K562 (cell line): ENCODE results near the gene LZTFL1. TPM values are rescaled to one million over a fixed set of nuclear protein-coding genes. Genes with fewer than 3 reads are reported as not detected.
A peak's percentile ranks its signal among the peaks of the same experiment; 100 is the strongest.

ENCODE experiments used
- ATAC-seq: fragments of 200-7000 bp; cut with Tn5 transposase; 3 replicates; pipeline ENCODE4 v1.9.1; 2020; ENCODE audit warnings: moderate library complexity
- BruUV-seq: library from RNA; stranded (reverse); fragments of 400-500 nt; replicated peaks from 2 replicates; lab custom pipeline; 2021; lab: Mats Ljungman, UMichigan
- CTCF ChIA-PET: fragments of 300-600 bp; formaldehyde crosslinking; extraction: SDS; loops from one replicate; lab custom pipeline; 2021; ENCODE audit warnings: low intra/inter-chr PET ratio; lab: Yijun Ruan, JAX
- POLR2A ChIA-PET: fragments of 300-600, 350-650 bp; sonication (Branson Sonifier 250); formaldehyde crosslinking; extraction: SDS; loops from one replicate; lab custom pipeline; 2021; ENCODE audit warnings: antibody characterized with exemption, inconsistent platforms; lab: Yijun Ruan, JAX
- DNase-seq, 4 experiments: peaks; one replicate each; pipeline versions ENCODE4 v3.0.0 to v3.0.0-alpha.2; 2011 to 2018; ENCODE audit warnings: low spot score in 3 of 4, mixed read lengths in 3 of 4; ENCODE audit errors: extremely low read depth in 1 of 4
- FAIRE-seq: peaks from 2 replicates; lab custom pipeline; 2011; peaks lifted over from hg19 to GRCh38; lab: Jason Lieb, UNC
- H2AFZ ChIP-seq: 2 replicates; pipeline ENCODE4 v1.6.0; 2011; ENCODE audit warnings: low read depth, low read length, control low read depth, inconsistent platforms
- H3K27ac ChIP-seq: fragments of 200-600 bp; 3 replicates; pipeline ENCODE4 v1.8.0; 2011; ENCODE audit warnings: low read depth, mild to moderate bottlenecking, control low read depth, inconsistent platforms, low read length, moderate library complexity, mixed read lengths; ENCODE audit errors: extremely low read depth
- H3K27me3 ChIP-seq, 2 experiments: fragments of 300-600 bp in 1 of 2; 2 replicates in 1 of 2; 3 replicates in 1 of 2; pipeline versions ENCODE4 v1.6.0 to v1.8.0; 2011; ENCODE audit warnings: inconsistent platforms in 2 of 2, low read length in 2 of 2, mild to moderate bottlenecking in 1 of 2, mixed read lengths in 1 of 2, moderate library complexity in 1 of 2; ENCODE audit not compliant: control insufficient read depth in 2 of 2, insufficient read depth in 2 of 2
- H3K36me3 ChIP-seq: fragments of 300-600 bp; 3 replicates; pipeline ENCODE4 v1.8.0; 2011; ENCODE audit warnings: mild to moderate bottlenecking, low read length, inconsistent platforms; ENCODE audit not compliant: control insufficient read depth, insufficient read depth
- H3K4me1 ChIP-seq, 2 experiments: fragments of 200-600 bp in 1 of 2; replicated peaks in 1 of 2; 2 replicates in 1 of 2; 3 replicates in 1 of 2; pipeline versions ENCODE4 v1.5.1 to v1.8.0; 2011; ENCODE audit warnings: inconsistent platforms in 2 of 2, low read length in 2 of 2, mild to moderate bottlenecking in 1 of 2, mixed read lengths in 1 of 2, moderate library complexity in 1 of 2; ENCODE audit not compliant: control insufficient read depth in 2 of 2, insufficient read depth in 2 of 2
- H3K4me2 ChIP-seq: 2 replicates; pipeline ENCODE4 v1.6.1; 2011; ENCODE audit warnings: low read length, control low read depth, inconsistent platforms, mixed read lengths; ENCODE audit not compliant: insufficient read depth
- H3K4me3 ChIP-seq: fragments of 200-600 bp; sonication (generic), shearing (Covaris generic); 2 replicates; pipeline ENCODE4 v1.5.1; 2016; ENCODE audit warnings: control low read depth, inconsistent platforms
- H3K79me2 ChIP-seq: fragments of 200-600 bp; 3 replicates; pipeline ENCODE4 v1.8.0; 2011; ENCODE audit warnings: low read length, inconsistent platforms; ENCODE audit not compliant: control insufficient read depth, insufficient read depth
- H3K9ac ChIP-seq, 2 experiments: 2 replicates each; pipeline versions ENCODE4 v1.6.0 to v1.6.1; 2011; ENCODE audit warnings: low read depth in 2 of 2, low read length in 2 of 2, control low read depth in 1 of 2, inconsistent platforms in 1 of 2, mild to moderate bottlenecking in 1 of 2, mixed read lengths in 1 of 2; ENCODE audit not compliant: insufficient read depth in 1 of 2
- H3K9me1 ChIP-seq: one replicate; pipeline ENCODE4 v1.6.0; 2011; ENCODE audit warnings: inconsistent platforms, mild to moderate bottlenecking, low read length, moderate library complexity; ENCODE audit not compliant: control insufficient read depth, insufficient read depth
- H3K9me3 ChIP-seq: replicated peaks from 2 replicates; pipeline ENCODE4 v1.5.1; 2011; ENCODE audit warnings: low read depth, low read length, inconsistent platforms; ENCODE audit not compliant: control insufficient read depth, insufficient read depth
- H4K20me1 ChIP-seq: replicated peaks from 2 replicates; pipeline ENCODE4 v1.6.1; 2011; ENCODE audit warnings: low read length, inconsistent platforms, mixed read lengths; ENCODE audit not compliant: control insufficient read depth, insufficient read depth
- BCOR ChIP-seq: fragments of 450-650 bp; IDR thresholded peaks from 2 replicates; pipeline ENCODE4 v1.6.1; 2016
- CBFA2T3 ChIP-seq: fragments of 450-650 bp; IDR thresholded peaks from 2 replicates; pipeline ENCODE4 v1.6.1; 2017
- CEBPB ChIP-seq: fragments of 450-650 bp; IDR thresholded peaks from 2 replicates; pipeline ENCODE4 v1.6.1; 2016; ENCODE audit warnings: missing genetic modification characterization, missing compliant biosample characterization
- CEBPG ChIP-seq, 3 experiments: fragments of 200-800 bp in 1 of 3; sonication (Bioruptor generic) in 1 of 3; sonication (generic) in 1 of 3; formaldehyde crosslinking in 1 of 3; IDR thresholded peaks in 2 of 3; conservative IDR thresholded peaks in 1 of 3; 2 replicates each; pipeline versions ENCODE4 v1.6.1 to v1.8.0; 2016 to 2022; ENCODE audit warnings: missing compliant biosample characterization in 2 of 3, missing genetic modification characterization in 2 of 3, mild to moderate bottlenecking in 1 of 3, missing genetic modification reagents in 1 of 3
- FOXK2 ChIP-seq, 2 experiments: fragments of 450-650 bp; IDR thresholded peaks in 1 of 2; conservative IDR thresholded peaks in 1 of 2; 2 replicates each; pipeline ENCODE4 v1.6.1; 2016; ENCODE audit warnings: low read depth in 2 of 2, mild to moderate bottlenecking in 1 of 2
- GATA2 ChIP-seq: sonication (generic); formaldehyde crosslinking; IDR thresholded peaks from 2 replicates; pipeline ENCODE4 v1.4.0; 2020; ENCODE audit warnings: mild to moderate bottlenecking, missing genetic modification reagents
- GTF2E2 ChIP-seq: fragments of 200-800 bp; sonication (Bioruptor generic); IDR thresholded peaks from 2 replicates; pipeline ENCODE4 v1.6.1; 2016; ENCODE audit warnings: missing genetic modification characterization, missing compliant biosample characterization
- HNRNPH1 ChIP-seq: fragments of 200-400 bp; formaldehyde crosslinking; optimal IDR thresholded peaks from 2 replicates; pipeline ENCODE3; 2017; ENCODE audit warnings: low read depth, mild to moderate bottlenecking, low read length, moderate library complexity
- JUND ChIP-seq, 2 experiments: IDR thresholded peaks; 2 replicates in 1 of 2; 3 replicates in 1 of 2; pipeline ENCODE4 v1.6.1; 2011; ENCODE audit warnings: borderline replicate concordance in 2 of 2, low read depth in 2 of 2, low read length in 2 of 2, improper control_type of control experiment in 1 of 2, missing biosample characterization in 1 of 2, missing genetic modification characterization in 1 of 2, missing genetic modification reagents in 1 of 2
- MTA1 ChIP-seq: fragments of 450-650 bp; IDR thresholded peaks from 2 replicates; pipeline ENCODE4 v1.6.1; 2017; ENCODE audit warnings: borderline replicate concordance
- TEAD4 ChIP-seq, 2 experiments: sonication (generic) in 1 of 2; formaldehyde crosslinking in 1 of 2; IDR thresholded peaks; 2 replicates each; pipeline versions ENCODE4 v1.6.1 to v1.8.0; 2012 to 2022; ENCODE audit warnings: borderline replicate concordance in 1 of 2, inconsistent platforms in 1 of 2, low read length in 1 of 2, mild to moderate bottlenecking in 1 of 2, missing genetic modification reagents in 1 of 2
- WGBS: fragments of 100-300 bp; shearing (Covaris generic); methylation state at CpG from one replicate; pipeline ENCODE4 v1.1.6; 2016; ENCODE audit warnings: low coverage, mixed read lengths; ENCODE audit not compliant: insufficient coverage; ENCODE audit errors: missing lambda C conversion rate; 5-methylcytosine and 5-hydroxymethylcytosine counted together
- in situ Hi-C: fragments of 300-500 bp; cut with MboI; formaldehyde crosslinking; loops from 4 replicates; pipeline ENCODE4 v1.15.0; 2018; ENCODE audit warnings: inconsistent platforms, mixed read lengths
- intact Hi-C: fragments of 100-400 bp; cut with micrococcal nuclease; formaldehyde crosslinking; loops from 2 replicates; pipeline ENCODE4 v1.14.2; 2022
- polyA plus RNA-seq, 8 experiments: library from polyadenylated mRNA; depleted of rRNA in 4 of 8; stranded (reverse) in 5 of 8; unstranded in 3 of 8; fragments of >200 nt; fragmentation: Nextera tagmentation in 2 of 8; fragmentation: Illumina TruSeq in 1 of 8; extraction: Ambion mirVana in 2 of 8; extraction: Trizol in 1 of 8; gene quantifications; 2 replicates each; pipeline versions ENCODE4 v1.2.1 to v1.2.3, GENCODE V29; 2011 to 2014; ENCODE audit warnings: inconsistent platforms in 1 of 8, missing spikeins in 1 of 8
- total RNA-seq, 7 experiments: library from RNA; depleted of rRNA in 6 of 7; stranded (reverse); fragments of >200 nt in 6 of 7; fragmentation: Illumina TruSeq in 2 of 7; extraction: Trizol in 2 of 7; gene quantifications; 2 replicates each; pipeline versions ENCODE4 v1.2.1 to v1.2.3, GENCODE V29; 2011 to 2021; ENCODE audit warnings: low replicate concordance in 1 of 7
- TF ChIP-seq, protein P1 (sequence below): fragments of 250-450 bp; sonication (Bioruptor Pico); IDR thresholded peaks from 2 replicates; pipeline ENCODE4 v1.5.0; 2021
- TF ChIP-seq, protein P2 (sequence below): conservative IDR thresholded peaks from 2 replicates; pipeline ENCODE4 v1.6.1; 2011; ENCODE audit warnings: low read depth, mild to moderate bottlenecking, low read length; ENCODE audit not compliant: control insufficient read depth
- TF ChIP-seq, protein P3 (sequence below): fragments of 250-450 bp; sonication (Bioruptor Pico); IDR thresholded peaks from 2 replicates; pipeline ENCODE4 v1.5.0; 2020; ENCODE audit warnings: mild to moderate bottlenecking

Gene LZTFL1
- total and polyA plus RNA-seq, 9 of the 15 experiments (the other 6 are each of a cell fraction or from before 2014, with no cell fraction given) = 10.7 to 33.7 (median 15.3) TPM

DNA sequence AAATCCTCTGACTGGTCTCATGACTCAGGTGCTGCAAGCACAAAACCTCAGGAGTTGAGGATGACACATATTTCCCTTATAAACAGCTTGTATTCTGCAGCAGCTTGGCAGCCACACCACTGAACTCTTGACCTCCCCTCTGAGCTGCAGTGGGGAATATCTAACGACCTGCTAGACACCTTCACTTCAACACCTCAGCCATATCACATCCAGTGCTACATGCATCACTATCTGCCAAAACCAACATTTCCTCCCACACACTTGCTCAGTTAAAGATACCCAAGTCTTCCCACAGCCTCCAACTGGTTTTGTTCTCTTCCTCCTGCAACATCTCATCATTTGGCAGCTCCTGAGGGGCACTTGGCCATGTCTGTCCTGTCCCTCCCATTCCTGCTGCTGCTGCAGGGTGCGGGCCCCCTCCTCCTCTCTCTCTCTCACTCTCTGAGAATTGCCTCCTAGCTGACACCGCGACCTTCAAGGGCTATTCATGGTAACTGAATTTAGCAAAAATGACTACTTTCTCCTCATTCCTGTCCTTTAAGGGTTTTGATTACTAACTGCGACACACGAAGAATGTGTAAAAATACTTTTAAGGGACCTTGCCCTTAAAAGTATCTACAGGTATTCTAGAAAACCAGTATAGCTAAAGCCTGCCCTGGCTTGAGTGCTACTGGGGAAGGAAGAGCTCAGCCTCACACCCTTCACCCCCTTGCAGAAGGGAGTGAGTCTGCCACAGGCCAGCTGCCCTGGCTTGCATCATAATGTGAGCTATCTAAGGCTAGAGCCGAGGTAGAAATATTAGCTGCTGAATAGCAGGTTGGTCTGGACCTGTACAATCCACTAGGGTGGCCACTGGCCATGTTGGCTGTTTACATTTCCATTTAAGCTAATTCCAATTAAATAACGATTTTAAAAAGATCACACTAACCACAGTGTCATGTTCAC, 39.4 kb upstream of the LZTFL1 start:
- H3K27me3 ChIP-seq = peaks cover 4 to 19% of the 10 kb centered on the region in 2 experiments; a peak in 3 of 5 replicates
- DNase-seq = peak; percentile 60 to 89 (median 74)
- intact Hi-C loops (no loop called here), in situ Hi-C loops (no loop called here)
- H3K9me1 ChIP-seq = no peaks in the 10 kb centered on the region
- CTCF ChIA-PET = no interaction called here
- no peaks in the 10 kb centered on the region for H3K36me3 ChIP-seq
- peaks cover 19% of the 10 kb centered on the region in 2 experiments; a peak in 4 of 5 replicates for H3K4me1 ChIP-seq
- no peaks in the 10 kb centered on the region for H3K79me2 ChIP-seq
- peak overlapping the region; percentile 53; the same call in 1 of the 2 replicates for H3K4me2 ChIP-seq
- no peak overlapping the region for H3K9ac ChIP-seq
- peak; percentile 97 for FAIRE-seq
- BruUV-seq = no TSS peak
- ATAC-seq = peak; percentile 82
- H3K4me3 ChIP-seq = no peak overlapping the region
- POLR2A ChIA-PET = interaction anchor here (0.5 to 1.0 kb wide), 6 partner anchors 11 to 526 kb away, joined by 3 to 5 read pairs (median 3); partner anchors contain the start of gene CCRL2
- H4K20me1 ChIP-seq = no peaks in the 10 kb centered on the region
- 7% methylated on average over 8 of the region's 8 CpGs for WGBS
- H3K27ac ChIP-seq = no peak overlapping the region
- H2AFZ ChIP-seq = peak overlapping the region; percentile 0; the same call in 1 of the 2 replicates
- no peaks in the 10 kb centered on the region for H3K9me3 ChIP-seq
- TF ChIP-seq CEBPG (CRISPR knock-in tag; IDR thresholded peaks at IDR 0.05) (peak; percentile 63; the same call in 1 of the 2 replicates), CEBPG (tag; conservative IDR thresholded peaks at IDR 0.05 in 1 of 2, IDR thresholded peaks at IDR 0.05 in 1 of 2) (0 out of 4 replicates have a peak, but pooled peaks of 1 of the 2 experiments have one; percentile 30), CBFA2T3 (peak; percentile 97), GATA2 (peak; percentile 51; the same call in 1 of the 2 replicates), TEAD4 (IDR thresholded peaks at IDR 0.05; ENCODE audit: low read length) (peak; percentile 92), TEAD4 (CRISPR knock-in tag; IDR thresholded peaks at IDR 0.05; ENCODE audit: borderline replicate concordance) (no peak), MTA1 (peak; percentile 75; the same call in 1 of the 2 replicates), HNRNPH1 (no peak), BCOR (peak; percentile 62; the same call in 1 of the 2 replicates), FOXK2 (conservative IDR thresholded peaks at IDR 0.05 in 1 of 2, IDR thresholded peaks at IDR 0.05 in 1 of 2; ENCODE audit: low read depth in 2 of 2) (peak; percentile 45 to 48; a peak in 2 of 4 replicates), GTF2E2 (tag) (no peak), CEBPB (tag) (peak; percentile 56; the same call in 1 of the 2 replicates), JUND (IDR thresholded peaks at IDR 0.05; ENCODE audit: borderline replicate concordance, low read depth, low read length) (no peak; the same call in 1 of the 2 replicates), JUND (tag; IDR thresholded peaks at IDR 0.05; ENCODE audit: borderline replicate concordance, low read depth, low read length) (peak; percentile 53; the same call in 1 of the 3 replicates)
- TF ChIP-seq, protein P1, sequence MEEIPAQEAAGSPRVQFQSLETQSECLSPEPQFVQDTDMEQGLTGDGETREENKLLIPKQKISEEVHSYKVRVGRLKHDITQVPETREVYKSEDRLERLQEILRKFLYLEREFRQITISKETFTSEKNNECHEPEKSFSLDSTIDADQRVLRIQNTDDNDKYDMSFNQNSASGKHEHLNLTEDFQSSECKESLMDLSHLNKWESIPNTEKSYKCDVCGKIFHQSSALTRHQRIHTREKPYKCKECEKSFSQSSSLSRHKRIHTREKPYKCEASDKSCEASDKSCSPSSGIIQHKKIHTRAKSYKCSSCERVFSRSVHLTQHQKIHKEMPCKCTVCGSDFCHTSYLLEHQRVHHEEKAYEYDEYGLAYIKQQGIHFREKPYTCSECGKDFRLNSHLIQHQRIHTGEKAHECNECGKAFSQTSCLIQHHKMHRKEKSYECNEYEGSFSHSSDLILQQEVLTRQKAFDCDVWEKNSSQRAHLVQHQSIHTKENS (CRISPR knock-in tag) = no peak
- TF ChIP-seq, protein P2, sequence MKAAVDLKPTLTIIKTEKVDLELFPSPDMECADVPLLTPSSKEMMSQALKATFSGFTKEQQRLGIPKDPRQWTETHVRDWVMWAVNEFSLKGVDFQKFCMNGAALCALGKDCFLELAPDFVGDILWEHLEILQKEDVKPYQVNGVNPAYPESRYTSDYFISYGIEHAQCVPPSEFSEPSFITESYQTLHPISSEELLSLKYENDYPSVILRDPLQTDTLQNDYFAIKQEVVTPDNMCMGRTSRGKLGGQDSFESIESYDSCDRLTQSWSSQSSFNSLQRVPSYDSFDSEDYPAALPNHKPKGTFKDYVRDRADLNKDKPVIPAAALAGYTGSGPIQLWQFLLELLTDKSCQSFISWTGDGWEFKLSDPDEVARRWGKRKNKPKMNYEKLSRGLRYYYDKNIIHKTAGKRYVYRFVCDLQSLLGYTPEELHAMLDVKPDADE = 0 out of 2 replicates have a peak, but pooled peaks have one; percentile 22
- TF ChIP-seq, protein P3, sequence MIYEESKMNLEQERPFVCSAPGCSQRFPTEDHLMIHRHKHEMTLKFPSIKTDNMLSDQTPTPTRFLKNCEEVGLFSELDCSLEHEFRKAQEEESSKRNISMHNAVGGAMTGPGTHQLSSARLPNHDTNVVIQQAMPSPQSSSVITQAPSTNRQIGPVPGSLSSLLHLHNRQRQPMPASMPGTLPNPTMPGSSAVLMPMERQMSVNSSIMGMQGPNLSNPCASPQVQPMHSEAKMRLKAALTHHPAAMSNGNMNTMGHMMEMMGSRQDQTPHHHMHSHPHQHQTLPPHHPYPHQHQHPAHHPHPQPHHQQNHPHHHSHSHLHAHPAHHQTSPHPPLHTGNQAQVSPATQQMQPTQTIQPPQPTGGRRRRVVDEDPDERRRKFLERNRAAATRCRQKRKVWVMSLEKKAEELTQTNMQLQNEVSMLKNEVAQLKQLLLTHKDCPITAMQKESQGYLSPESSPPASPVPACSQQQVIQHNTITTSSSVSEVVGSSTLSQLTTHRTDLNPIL = no peak
